Type B pancreatic cell (in vitro differentiated cells): ENCODE data around the gene CASZ1. TPM values are rescaled to one million over a fixed set of nuclear protein-coding genes. Genes with fewer than 3 reads are reported as not detected.
A peak's percentile ranks its signal among the peaks of the same experiment; 100 is the strongest.

Experiments used
- DNase-seq: peaks from one replicate; pipeline ENCODE4 v3.0.0; 2021; ENCODE audit warnings: mixed read lengths; ENCODE audit not compliant: unreplicated experiment; ENCODE audit errors: extremely low spot score
- H3K27ac Mint-ChIP-seq: 2 replicates; pipeline ENCODE4 v1.8.0; 2021; ENCODE audit warnings: mild to moderate bottlenecking, mixed read lengths
- H3K27me3 Mint-ChIP-seq: 2 replicates; pipeline ENCODE4 v1.8.0; 2021; ENCODE audit warnings: mixed read lengths
- H3K36me3 Mint-ChIP-seq: 2 replicates; pipeline ENCODE4 v1.8.0; 2021; ENCODE audit warnings: mixed read lengths
- H3K4me1 Mint-ChIP-seq: one replicate; pipeline ENCODE4 v1.8.0; 2021; ENCODE audit warnings: mixed read lengths; ENCODE audit not compliant: unreplicated experiment
- H3K4me3 Mint-ChIP-seq: 2 replicates; pipeline ENCODE4 v1.8.0; 2021; ENCODE audit warnings: mild to moderate bottlenecking, mixed read lengths
- H3K9me3 Mint-ChIP-seq: 2 replicates; pipeline ENCODE4 v1.8.0; 2021; ENCODE audit warnings: mixed read lengths
- CTCF ChIP-seq: fragments of 200-600 bp; sonication (generic); conservative IDR thresholded peaks from 2 replicates; pipeline ENCODE4 v1.5.0; 2021; ENCODE audit warnings: antibody characterized with exemption, mild to moderate bottlenecking
- total RNA-seq: library from RNA; stranded (reverse); gene quantifications from 2 replicates; pipeline ENCODE4 v1.2.1, GENCODE V29; 2021; ENCODE audit warnings: low replicate concordance

CASZ1 gene
- total RNA-seq, 1 donor from 2014 or later, result 15.7 TPM

GRCh38 chr1:10728595-10729410 lies 67.6 kb downstream of the CASZ1 start:
- Mint-ChIP-seq H3K9me3 (no peaks in the 10 kb centered on the region), H3K27ac (no peak overlapping the region), H3K4me1 (peaks cover 34% of the 10 kb centered on the region), H3K36me3 (no peaks in the 10 kb centered on the region), H3K27me3 (peaks cover 35% of the 10 kb centered on the region), H3K4me3 (no peak overlapping the region)
- no peak for TF ChIP-seq CTCF
- no peak for DNase-seq

GRCh38 chr1:10727751-10728232 lies 68.7 kb downstream of the CASZ1 start:
- Mint-ChIP-seq H3K27ac (no peak overlapping the region), H3K36me3 (no peaks in the 10 kb centered on the region), H3K27me3 (peaks cover 36% of the 10 kb centered on the region), H3K4me1 (peaks cover 29% of the 10 kb centered on the region), H3K9me3 (no peaks in the 10 kb centered on the region), H3K4me3 (no peak overlapping the region)
- no peak for DNase-seq
- TF ChIP-seq CTCF, result no peak

GRCh38 chr1:10726355-10726754 lies 70.1 kb downstream of the CASZ1 start:
- Mint-ChIP-seq H3K27me3 (peaks cover 42% of the 10 kb centered on the region), H3K4me3 (no peak overlapping the region), H3K9me3 (no peaks in the 10 kb centered on the region), H3K36me3 (no peaks in the 10 kb centered on the region), H3K4me1 (peaks cover 28% of the 10 kb centered on the region), H3K27ac (no peak overlapping the region)
- DNase-seq, result no peak
- TF ChIP-seq CTCF, result no peak

GRCh38 chr1:10724948-10725847 lies 71.2 kb downstream of the CASZ1 start:
- Mint-ChIP-seq H3K36me3 (no peaks in the 10 kb centered on the region), H3K9me3 (no peaks in the 10 kb centered on the region), H3K4me1 (peaks cover 28% of the 10 kb centered on the region), H3K4me3 (peak overlapping the region; percentile 39), H3K27ac (no peak overlapping the region), H3K27me3 (peaks cover 47% of the 10 kb centered on the region)
- TF ChIP-seq CTCF, result no peak
- DNase-seq, result no peak

GRCh38 chr1:10724511-10724910 lies 71.9 kb downstream of the CASZ1 start:
- H3K36me3 Mint-ChIP-seq, result no peaks in the 10 kb centered on the region
- DNase-seq, result no peak
- H3K27ac Mint-ChIP-seq, result no peak overlapping the region
- H3K4me1 Mint-ChIP-seq, result peaks cover 28% of the 10 kb centered on the region
- no peak for TF ChIP-seq CTCF
- H3K9me3 Mint-ChIP-seq, result no peaks in the 10 kb centered on the region
- H3K4me3 Mint-ChIP-seq, result no peak overlapping the region
- H3K27me3 Mint-ChIP-seq, result peaks cover 52% of the 10 kb centered on the region
